Mammary epithelial cell (primary cell): Measurements from ENCODE around the gene CREB3L2.

ENCODE experiments used
- EZH2 ChIP-seq: IDR thresholded peaks from 2 replicates; pipeline ENCODE4 v1.6.1; 2012; ENCODE audit warnings: low read length, inconsistent platforms, borderline replicate concordance
- TF ChIP-seq, protein P1 (sequence below), 2 donors: IDR thresholded peaks in 1 of 2; conservative IDR thresholded peaks in 1 of 2; 2 replicates each; pipeline ENCODE4 v1.5.1; 2011 to 2012; ENCODE audit warnings: inconsistent platforms in 2 of 2, low read length in 2 of 2, mild to moderate bottlenecking in 2 of 2, control low read depth in 1 of 2, low read depth in 1 of 2; ENCODE audit not compliant: insufficient read depth in 1 of 2; ENCODE audit errors: extremely low read depth in 1 of 2

DNA sequence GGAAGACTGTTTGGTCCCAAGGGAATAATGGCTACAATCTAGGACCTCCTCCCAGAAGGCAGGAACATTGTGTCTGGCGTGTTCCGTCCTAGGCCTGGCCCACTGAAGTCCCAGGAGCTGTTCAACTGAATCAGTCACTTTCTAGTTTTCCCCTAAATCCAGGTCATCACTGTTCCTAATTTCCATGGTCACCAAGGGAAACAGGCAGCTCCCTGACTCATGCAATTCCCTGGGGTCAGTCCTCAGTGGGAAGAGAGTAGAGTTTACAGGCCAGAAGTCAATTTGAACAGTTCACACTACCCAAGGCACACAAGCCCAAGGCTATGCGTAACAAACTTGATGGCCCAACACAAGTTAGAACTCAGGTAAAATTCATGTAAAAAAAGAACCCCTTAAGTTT lies 44.0 kb downstream of the CREB3L2 start:
- TF ChIP-seq, protein P1, sequence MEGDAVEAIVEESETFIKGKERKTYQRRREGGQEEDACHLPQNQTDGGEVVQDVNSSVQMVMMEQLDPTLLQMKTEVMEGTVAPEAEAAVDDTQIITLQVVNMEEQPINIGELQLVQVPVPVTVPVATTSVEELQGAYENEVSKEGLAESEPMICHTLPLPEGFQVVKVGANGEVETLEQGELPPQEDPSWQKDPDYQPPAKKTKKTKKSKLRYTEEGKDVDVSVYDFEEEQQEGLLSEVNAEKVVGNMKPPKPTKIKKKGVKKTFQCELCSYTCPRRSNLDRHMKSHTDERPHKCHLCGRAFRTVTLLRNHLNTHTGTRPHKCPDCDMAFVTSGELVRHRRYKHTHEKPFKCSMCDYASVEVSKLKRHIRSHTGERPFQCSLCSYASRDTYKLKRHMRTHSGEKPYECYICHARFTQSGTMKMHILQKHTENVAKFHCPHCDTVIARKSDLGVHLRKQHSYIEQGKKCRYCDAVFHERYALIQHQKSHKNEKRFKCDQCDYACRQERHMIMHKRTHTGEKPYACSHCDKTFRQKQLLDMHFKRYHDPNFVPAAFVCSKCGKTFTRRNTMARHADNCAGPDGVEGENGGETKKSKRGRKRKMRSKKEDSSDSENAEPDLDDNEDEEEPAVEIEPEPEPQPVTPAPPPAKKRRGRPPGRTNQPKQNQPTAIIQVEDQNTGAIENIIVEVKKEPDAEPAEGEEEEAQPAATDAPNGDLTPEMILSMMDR (conservative IDR thresholded peaks at IDR 0.05 in 1 of 2, IDR thresholded peaks at IDR 0.05 in 1 of 2; ENCODE audit: extremely low read depth in 1 of 2, insufficient read depth in 1 of 2, low read depth in 1 of 2, low read length in 2 of 2) = no peak
- TF ChIP-seq EZH2 = no peak
